ENCODE measurements around the gene ADAM11.

Gene ADAM11

GRCh38 chr17:44776628-44777393 lies 18.0 kb downstream of the ADAM11 start:
- DNase-seq = no peak

- no peak for DNase-seq
Observed at GRCh38 chr17:44777394-44778348, 18.9 kb downstream of the ADAM11 start.

DNA sequence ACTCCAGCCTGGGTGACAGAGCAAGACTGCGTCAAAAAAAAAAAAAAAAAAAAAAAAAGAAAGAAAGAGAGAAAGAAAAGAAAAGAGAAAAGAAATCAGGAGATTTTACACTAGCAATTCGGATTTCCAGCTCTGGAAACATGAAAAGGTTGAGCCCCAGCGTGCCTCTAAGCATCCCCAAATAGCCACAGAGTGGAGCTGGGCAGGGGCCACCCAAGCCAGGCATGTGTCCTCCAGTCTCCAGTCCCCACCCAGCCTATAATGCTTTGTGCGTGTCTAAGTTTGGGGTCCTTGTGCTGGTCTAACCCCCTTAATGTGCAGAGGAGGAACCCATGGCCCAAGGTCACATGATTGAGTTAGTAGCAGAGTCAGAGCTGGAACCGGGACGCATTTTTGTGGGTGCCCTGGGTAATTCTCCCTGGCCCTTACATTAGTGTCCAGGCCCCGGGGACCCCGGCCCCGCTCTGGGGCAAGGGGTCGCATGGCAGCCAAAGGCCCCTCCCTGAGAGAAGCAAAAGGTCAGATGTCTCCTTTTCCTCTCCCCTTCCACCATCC lies 19.9 kb downstream of the ADAM11 start:
- no peak for DNase-seq

- DNase-seq = peak; percentile 33
Observed at GRCh38 chr17:44779211-44780025, 20.6 kb downstream of the ADAM11 start.

DNA sequence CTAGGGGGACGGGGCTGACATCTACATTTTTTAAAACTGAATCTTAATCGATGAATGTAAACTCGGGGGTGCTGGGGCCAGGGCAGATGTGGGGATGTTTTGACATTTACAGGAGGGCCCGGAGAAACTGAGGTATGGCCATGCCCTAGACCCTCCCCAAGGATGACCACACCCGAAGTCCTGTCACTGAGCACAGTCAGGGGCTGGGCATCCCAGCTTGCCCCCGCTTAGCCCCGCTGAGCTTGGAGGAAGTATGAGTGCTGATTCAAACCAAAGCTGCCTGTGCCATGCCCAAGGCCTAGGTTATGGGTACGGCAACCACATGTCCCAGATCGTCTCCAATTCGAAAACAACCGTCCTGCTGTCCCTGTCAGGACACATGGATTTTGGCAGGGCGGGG lies 21.4 kb downstream of the ADAM11 start:
- DNase-seq = no peak

- no peak for DNase-seq
Observed at GRCh38 chr17:44780845-44781480, 22.2 kb downstream of the ADAM11 start.

- no peak for DNase-seq
Observed at GRCh38 chr17:44781551-44782325, 22.9 kb downstream of the ADAM11 start.

DNA sequence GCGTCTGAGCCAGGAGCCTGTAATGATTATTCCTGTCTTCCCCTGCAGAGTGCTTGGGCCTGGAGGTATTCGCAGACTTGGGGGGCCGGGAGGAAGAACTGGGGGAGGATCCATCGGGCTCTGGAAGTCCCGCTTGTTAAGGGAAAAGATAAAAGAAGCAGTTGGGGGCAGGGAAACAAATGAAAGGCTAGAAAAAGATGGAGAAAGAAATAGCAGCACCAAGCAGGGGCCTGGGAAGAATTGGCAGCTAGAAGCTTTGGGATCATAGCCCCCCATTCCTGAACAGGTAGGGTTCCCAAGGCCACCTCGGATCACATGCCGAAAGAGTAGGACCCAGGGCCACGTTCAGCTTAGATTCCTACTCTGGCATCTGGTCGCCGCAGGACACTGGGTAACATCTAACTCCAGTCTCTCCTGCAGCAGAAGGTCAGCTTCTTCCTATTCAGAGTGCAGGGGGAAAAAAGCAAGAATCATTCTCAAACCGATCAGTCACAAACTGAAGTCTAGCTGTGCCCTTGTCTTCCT lies 23.6 kb downstream of the ADAM11 start:
- DNase-seq = no peak

DNA sequence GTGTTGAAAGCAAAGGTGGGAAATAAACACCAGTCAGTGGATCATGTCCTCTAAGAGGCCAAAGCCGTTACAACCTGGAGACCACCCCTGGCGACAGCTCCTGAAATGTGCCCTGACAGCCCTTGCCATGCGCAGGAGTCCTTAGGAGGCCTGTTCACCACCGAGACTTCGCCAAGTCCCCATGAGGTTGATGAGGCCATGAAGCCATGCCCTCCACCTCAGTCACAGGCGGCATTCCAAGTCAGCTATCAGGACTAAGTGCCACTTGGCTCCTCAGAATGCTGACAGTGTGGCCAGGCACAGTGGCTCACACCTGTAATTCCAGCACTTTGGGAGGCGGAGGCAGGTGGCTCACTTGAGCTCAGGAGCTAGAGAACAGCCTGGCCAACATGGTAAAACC lies 27.1 kb downstream of the ADAM11 start:
- DNase-seq = peak; percentile 25

GRCh38 chr17:44786551-44787081 lies 27.8 kb downstream of the ADAM11 start:
- DNase-seq = peak; percentile 29

GRCh38 chr17:44787271-44787940 lies 28.6 kb downstream of the ADAM11 start:
- DNase-seq = no peak

DNA sequence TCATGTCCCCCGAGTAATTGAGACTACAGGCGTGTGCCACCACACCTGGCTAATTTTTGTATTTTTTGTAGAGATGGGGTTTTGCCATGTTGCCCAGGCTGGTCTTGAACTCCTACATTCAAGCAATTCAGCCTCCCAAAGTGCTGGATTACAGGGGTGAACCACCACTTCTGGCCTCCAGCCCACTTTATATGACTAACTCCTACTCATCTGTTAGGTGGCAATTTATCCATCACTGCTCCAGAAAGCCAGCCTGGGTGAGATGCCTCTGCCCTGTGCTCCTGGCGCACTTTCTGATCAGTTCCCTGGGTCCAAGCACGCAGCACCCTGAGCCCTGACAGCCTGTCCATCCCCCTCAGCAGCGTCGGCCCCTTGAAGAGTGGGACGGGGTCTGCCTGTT lies 29.4 kb downstream of the ADAM11 start:
- DNase-seq = no peak

- no peak for DNase-seq
Observed at GRCh38 chr17:44792276-44792675, 33.5 kb downstream of the ADAM11 start.

- DNase-seq = no peak
Observed at GRCh38 chr17:44793885-44794842, 35.4 kb downstream of the ADAM11 start.

- DNase-seq = no peak
Observed at GRCh38 chr17:44794851-44795413, 36.1 kb downstream of the ADAM11 start.

- no peak for DNase-seq
Observed at GRCh38 chr17:44795421-44795820, 36.6 kb downstream of the ADAM11 start.

DNA sequence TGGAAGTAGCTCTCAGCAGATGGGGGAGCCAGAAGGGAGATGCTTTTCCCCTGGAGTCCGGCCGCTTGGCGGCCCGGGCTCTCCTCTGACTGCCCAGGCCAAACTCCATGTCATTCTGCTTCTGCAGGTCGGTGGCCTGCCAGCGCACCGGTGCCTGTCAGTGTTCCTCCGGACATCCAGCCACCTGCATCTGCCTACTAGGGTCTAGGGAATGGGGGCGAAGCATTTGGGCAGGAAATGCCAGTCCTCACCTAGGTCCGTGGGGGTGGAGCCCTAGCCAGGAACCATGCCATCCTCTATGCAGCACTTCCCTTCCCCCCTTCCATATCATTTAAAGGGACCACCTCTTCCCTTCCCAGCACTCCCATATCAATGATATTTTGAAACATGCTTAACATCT lies 37.1 kb downstream of the ADAM11 start:
- DNase-seq = no peak

- DNase-seq = no peak
Observed at GRCh38 chr17:44796731-44797130, 37.9 kb downstream of the ADAM11 start.

DNA sequence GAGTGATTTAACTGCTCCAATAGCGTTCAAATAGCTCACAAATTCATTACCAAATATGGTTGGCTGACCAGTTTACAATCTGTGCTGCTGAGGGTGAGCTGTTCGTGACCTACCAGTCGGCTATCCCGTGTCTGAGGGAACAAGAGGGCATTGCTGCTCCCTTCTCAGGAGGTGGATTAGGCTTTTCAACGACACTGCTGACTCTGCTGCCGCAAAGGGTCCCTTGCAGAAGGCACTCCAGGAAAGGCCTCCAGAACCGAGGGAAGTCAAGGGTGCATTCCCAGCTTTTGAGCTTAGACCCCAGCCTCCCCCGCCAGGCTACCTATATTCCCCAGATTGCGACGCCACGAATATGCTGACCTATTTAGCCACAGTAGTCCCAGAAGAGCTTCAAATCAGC lies 39.0 kb downstream of the ADAM11 start:
- DNase-seq = no peak
